ENCODE measurements around the gene DPM3.
A peak's percentile ranks its signal among the peaks of the same experiment; 100 is the strongest.

Gene DPM3

DNA sequence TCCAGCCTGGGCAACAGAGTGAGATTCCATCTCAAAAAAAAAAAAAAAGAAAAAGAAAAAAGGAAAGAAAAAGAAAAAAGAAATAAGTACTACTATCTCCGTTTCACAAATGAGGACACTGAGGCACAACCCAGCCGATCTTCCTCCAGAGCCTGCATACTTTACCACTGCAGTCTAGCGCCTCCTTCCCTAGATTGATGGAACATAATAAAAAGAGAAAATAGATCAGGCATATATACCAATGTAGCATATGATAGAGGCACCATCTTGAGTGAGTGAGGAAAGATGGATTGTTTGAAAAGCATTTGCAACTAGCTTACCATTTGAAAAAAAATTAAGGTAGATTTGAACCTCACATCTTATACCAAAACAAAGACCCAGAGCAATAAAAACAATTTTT lies 5.2 kb upstream of the DPM3 start:
- no peak for DNase-seq

DNA sequence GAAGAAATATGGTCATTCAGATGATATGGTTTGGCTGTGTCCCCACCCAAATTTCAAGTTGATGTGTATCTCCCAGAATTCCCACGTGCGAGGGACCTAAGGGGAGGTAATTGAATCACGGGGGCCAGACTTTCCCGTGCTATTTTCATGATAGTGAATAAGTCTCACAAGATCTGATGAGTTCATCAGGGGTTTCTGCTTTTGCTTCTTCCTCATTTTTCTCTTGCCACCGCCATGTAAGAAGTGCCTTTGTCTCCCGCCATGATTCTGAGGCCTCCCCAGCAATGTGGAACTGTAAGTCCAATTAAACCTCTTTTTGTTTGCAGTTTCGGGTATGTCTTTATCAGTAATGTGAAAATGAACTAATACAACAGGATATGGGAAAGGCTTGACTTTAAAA lies 1.4 kb upstream of the DPM3 start:
- no peak for DNase-seq

DNA sequence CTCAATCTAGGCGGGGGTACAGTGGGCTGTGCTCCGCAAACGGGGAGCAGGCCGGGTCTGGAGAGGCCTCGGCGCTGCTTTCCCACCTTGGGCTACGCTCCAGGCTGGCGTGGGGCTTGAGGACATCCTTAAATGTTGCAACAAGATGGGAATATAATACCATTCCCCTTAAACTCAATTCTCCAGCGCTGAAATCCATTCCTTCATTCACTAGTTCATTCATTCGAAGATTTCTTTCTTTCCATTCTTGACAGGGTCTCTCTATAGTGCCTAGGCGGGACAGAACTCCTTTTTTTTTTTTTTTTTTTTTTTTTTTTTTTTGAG lies 261 bp upstream of the DPM3 start:
- DNase-seq = no peak

DNA sequence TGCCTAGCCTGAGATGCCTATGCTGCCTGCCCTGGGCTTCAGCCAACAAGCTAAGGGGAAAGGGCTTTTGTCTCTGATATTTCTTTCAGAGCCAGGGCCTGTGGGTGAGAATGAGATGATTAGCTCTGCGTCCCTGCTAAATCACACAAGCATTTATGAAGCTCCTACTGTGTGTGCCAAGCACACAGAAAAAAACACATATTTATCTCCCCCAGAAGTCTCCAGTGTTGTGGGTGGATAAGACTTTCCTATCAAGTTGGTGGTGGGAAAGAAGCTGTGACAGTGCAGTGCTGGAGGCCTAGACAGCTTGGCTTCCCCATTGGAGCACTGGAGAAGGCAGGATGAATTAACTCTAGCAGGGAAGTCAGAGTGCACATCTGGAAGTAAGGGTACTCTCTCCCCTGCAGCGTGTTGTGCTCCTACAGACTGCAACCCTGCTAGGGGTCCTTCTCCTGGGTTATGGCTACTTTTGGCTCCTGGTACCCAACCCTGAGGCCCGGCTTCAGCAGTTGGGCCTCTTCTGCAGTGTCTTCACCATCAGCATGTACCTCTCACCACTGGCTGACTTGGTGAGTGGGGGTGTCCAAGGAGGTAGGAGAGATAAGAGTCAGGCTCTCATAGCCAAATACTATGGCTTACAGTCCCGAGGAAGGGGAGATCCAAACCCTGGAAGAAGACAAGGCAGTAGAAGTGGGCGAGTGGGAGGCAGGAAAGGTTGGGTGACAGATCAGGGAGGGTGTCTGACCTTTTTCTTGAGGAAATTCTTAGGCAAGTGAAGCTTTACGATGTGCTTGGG lies 3.0 kb downstream of the DPM3 start:
- no peak for DNase-seq

DNA sequence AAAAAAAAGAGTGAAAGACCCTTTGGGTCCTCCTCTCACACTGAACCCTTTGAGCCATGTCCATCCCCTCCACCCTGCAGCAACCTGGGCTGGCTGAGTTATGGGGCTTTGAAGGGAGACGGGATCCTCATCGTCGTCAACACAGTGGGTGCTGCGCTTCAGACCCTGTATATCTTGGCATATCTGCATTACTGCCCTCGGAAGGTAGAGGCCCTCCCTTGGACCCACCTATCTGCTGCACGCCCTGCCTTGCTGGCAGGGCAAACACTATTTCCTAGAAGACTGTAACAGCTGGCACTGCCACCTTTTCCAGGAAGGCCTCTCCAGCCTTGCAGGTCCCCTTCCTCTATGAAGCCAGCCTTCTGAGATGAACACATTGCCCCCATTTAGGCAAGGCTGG lies 3.6 kb downstream of the DPM3 start:
- DNase-seq = no peak

DNA sequence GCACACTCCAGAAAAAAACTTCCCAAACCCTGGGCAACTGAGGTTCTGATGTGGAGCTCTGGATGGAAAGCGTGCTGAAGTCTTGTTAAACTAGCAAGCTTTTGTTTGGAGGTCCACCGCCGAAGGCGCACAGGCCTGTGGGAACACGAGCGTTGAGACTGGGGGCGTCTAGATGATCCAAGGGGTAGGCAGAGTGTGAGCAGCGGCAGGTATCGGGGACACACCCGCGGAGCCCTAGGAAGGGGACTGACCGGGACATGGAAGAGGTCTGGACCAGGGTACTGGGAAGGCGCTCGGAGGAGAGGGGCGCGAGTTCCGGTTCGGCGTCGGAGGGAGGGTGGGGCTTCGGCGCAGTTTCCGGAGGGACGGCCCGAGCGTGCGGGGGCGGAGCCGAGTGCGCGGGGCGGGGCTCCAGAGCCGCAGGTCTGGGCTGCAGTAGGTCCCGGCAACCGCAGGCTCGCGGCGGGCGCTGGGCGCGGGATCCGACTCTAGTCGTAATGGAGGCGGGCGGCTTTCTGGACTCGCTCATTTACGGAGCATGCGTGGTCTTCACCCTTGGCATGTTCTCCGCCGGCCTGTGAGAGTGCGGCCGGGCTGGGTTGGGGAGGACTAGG lies 4.8 kb downstream of the DPM3 start, which contains the start of gene SLC50A1:
TSS of gene SLC50A1 (plus strand) at position 438 of the 614 bp plus-strand sequence. CDS start at position 498, 60 bp downstream.
- DNase-seq = peak; percentile 90

DNA sequence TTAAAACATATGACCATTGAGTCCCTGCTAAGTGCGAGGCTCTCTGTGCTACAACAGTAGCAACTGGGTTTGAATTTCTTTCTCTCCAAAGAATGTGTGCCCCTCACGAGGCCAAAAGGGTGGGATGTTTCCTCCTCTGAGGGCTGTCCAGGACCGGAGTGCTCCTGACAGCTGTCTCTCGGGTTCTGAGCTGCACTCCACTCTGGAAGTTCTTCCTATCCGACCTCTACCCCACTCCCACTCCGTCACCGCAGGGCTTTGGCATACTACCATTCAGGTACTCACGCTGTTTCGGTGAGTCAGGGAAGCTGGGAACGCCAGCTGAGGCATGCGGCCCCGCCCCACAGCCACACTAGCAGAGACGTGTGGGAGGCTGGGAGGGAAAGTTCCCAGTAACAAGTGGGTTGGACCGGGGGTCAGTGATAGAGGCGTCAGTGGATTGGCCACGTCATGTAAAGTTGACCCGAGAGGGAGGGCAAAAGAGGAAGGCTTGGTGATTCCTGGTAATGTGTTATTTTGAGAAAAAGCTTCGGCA lies 5.4 kb downstream of the DPM3 start:
- DNase-seq = peak; percentile 67

DNA sequence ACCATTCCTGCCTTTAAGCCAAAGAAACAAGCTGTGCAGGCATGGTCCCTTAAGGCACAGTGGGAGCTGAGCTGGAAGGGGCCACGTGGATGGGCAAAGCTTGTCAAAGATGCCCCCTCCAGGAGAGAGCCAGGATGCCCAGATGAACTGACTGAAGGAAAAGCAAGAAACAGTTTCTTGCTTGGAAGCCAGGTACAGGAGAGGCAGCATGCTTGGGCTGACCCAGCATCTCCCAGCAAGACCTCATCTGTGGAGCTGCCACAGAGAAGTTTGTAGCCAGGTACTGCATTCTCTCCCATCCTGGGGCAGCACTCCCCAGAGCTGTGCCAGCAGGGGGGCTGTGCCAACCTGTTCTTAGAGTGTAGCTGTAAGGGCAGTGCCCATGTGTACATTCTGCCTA lies 6.0 kb downstream of the DPM3 start:
- no peak for DNase-seq

DNA sequence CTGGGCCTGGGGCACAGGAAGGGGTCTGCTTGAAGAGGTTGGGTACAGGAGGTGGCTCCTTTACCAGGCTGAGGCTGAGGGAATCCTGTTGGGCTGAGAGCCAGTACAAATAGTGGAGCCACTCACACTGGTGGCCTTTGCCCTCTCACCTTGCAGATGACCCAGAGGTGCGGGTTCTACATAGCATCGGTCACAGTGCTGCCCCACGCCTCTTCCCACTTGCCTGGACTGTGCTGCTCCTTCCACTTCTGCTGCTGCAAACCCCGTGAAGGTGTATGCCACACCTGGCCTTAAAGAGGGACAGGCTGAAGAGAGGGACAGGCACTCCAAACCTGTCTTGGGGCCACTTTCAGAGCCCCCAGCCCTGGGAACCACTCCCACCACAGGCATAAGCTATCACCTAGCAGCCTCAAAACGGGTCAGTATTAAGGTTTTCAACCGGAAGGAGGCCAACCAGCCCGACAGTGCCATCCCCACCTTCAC lies 6.5 kb downstream of the DPM3 start:
- DNase-seq = no peak

DNA sequence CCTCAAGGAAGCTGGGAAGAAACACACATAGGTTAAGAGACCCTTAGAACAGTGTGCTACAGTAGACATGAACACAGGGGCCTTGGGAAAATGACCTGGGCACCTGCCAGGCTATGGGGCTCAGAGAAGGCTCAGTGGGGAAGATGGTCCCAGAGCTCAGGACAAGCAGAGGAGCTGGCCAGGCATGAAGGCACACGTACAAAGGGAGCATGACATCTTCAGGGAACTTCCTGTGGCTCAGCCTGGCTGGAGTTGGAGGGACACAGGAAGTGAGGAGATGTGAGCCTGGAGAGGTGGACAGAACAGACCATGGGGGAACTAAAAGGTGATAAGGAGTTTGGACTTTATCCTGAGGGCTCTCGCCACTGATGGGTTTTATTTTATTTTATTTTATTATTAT lies 8.5 kb downstream of the DPM3 start:
- no peak for DNase-seq

DNA sequence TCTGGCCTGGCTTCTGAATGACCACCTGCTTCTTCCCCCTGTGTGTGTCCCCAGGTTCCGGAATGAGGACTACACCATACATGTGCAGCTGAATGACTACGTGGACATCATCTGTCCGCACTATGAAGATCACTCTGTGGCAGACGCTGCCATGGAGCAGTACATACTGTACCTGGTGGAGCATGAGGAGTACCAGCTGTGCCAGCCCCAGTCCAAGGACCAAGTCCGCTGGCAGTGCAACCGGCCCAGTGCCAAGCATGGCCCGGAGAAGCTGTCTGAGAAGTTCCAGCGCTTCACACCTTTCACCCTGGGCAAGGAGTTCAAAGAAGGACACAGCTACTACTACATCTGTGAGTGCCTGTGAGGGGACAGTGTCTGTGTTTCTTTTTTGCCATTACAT lies 9.0 kb downstream of the DPM3 start:
- DNase-seq = no peak

DNA sequence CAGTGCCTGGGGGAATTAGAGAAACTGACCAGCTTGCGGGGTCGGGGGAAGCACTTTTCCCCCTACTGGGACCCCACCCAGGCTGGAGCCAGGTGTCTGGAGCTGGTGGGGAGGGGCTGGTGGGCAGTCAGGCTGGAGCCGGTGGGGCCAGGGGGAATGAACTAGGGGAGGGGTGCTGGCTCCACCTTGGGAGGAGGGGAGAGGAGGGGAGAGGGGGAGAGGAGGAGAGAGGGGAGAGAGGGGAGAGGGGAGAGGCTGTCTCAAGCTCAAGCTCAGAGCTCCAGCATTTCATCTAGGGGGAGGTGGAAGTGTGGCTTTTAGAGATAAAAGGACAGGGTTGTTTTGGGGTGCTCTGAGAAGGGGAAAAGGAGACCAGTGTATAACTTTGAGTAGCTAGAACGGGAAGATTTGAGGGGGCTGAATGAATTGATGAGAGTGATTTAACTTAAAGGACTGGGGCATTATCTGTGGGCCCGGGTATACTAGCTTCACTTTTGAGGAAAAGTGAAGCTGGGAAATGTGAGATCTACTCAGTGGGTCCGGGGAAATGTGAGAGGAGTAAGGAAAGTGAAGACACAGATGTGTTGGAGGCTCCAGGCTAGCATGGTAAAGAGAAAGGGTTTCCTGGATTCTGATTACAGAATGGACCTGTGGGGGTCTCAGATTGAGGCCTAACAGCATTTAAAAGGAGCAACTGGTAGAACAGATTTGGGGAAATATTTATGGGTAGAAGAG lies 9.9 kb downstream of the DPM3 start:
- no peak for DNase-seq

DNA sequence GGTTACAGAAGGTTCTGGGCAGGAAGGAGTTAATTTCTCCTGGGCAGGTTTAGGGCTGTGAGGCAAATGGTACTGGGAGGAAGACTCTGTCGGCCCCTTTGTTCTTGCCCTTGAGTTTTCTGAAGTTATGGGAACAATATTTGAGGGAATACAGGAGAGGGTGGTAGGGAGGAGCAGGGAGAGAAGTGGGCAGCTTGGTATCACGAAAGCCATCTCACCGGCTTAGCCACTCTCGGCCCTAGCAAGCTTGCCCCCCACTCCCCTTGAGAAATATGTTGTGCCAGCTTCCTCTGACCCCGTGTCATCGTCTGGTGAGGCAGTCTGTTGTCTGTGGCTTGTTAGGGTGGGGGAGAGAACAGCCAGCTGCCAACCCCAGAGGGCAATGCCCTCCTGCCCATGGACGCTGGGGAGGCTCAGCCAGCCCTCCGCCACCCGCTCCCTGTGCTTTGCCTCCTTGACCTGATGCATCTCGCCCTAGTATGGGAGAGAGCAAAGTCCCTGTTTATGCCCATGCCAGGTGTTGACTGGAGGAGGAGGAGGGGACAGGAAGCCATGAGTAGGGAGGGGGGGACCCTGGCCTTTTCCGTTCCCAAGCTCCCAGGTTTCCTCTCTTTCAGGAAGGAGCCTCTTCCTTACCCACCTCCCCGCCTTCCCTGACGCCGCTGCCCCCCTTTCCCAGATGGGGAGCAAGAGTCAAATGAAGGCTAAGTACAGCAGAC lies 11.4 kb downstream of the DPM3 start:
- peak; percentile 65 for DNase-seq

DNA sequence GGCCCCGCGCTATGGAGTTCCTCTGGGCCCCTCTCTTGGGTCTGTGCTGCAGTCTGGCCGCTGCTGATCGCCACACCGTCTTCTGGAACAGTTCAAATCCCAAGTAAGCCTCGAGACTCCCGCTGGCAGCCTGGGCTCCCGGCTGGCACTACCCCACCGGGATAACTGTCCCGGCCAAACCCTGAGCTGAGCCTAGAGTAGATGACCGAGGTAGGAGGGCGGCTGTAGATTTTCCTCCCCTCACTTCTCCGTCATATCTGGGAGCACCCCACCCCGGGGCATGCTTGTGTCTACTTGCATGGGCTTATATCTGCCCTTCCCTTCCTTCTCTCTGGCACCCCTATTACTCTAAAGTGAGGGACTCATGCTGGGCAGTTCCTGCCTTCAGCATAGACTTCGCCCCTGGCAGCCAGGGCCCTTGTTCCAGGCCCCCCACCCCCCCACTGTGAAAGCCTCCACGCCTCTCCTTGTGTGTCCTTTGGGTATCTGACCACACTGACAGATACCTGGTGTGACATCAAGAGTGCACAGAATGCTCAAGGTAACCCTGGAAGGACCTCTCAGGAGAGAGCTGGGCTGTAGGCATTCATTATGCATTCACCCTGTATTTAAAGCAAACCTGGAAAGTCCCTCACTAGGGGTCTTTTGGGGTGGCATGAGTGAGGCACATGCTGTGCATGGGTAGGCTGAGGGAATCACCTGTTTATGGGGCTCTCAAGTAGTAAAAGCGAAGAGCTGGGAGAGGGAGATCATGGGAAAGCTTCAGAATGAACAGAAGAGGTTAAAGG lies 12.2 kb downstream of the DPM3 start:
- DNase-seq = no peak

DNA sequence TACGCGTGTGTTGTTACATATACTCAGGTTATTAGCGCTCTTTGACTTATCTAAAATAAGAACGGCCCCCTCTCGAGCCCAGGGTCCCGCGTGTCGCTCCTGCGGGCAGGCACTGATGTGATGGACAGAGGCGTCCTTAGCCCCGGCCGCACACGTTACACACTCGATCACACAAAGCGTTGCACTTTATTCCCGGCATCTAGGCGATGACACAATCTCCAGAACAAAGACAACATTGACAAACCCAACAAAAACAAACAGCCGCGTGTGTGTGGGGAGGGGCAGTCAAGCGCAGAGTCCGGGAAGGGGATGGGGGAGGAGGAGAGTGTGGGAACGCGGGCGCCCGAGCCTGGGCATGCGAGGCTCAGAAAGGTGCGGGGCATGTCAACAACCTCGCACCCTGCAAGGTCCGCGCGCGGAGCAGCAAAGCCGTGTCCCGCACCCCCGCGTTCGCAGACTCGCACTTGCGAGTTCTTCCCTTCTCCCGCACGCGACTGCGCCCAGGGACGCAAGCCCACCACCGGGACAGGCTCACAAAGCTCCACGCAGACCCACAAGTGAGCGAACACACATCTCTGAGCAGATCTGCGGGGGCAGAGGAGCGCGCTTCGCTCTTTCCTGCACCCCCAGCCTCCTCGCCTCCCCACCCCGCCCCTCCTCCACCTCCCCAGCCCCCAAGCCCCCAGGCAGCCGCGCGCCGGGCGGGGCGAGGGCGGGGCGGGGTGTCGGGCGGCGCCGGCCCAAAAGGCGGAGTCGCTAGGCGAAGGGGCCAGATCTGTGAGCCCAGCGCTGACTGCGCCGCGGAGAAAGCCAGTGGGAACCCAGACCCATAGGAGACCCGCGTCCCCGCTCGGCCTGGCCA lies 13.0 kb downstream of the DPM3 start, which contains the start of gene EFNA1:
TSS of gene EFNA1 (plus strand) at position 772 of the 862 bp plus-strand sequence. CDS start 102 bp downstream, outside the sequence.
- DNase-seq = no peak

DNA sequence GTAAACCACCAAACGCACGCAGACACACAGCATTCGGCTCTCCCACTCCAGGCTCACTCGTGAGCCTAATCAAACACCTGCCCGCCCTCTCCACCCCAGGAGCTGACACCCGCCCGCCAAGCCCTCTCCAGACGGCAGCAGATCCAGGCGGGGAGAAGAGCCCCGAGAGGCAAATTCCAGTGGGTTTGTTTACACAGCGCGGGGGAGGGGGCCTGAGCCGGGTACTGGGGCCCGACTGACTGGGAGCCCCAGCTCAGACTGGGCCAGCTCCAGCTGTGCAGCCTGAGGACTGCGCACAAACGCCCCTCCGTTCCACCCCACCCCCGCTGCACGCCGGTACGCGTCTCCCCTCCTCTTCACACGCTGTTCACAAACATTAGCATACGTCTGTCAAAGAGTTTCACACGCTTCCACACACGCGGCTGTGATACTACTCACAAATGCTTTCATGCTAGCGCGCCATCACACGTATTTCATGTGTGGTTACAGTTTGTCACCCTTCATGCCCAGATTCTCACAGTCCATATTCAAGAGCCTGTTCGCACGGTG lies 13.7 kb downstream of the DPM3 start:
- peak; percentile 41 for DNase-seq

DNA sequence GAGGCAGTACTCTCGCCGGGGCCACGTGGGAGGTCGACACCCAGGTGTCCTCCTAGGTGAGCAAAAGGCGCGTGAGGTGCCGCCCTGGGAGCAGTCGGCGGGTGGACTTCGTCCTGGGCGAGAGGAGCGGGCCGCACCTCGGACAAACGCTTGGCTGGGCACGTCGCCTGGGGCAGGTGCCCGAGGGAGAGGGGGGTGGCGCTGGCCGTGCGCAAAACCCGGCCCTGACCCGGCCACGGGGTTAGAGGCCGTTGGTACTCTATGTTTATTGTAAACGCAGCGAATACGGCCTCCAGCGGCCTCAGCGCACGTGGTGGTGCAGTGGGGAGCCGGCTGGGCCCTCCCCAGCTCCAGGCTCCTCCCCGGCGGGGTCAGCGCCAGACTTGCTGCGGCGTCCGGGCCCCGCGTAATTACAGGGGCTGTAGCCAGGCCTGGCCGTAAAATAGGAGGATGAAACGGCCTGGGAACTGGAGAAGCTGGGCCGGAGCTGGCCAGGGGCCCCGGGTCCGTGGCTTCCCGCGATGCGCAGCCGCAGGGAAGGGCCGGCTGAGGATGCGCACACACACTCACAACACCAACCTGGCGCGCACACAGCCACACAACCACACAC lies 14.3 kb downstream of the DPM3 start:
- peak; percentile 24 for DNase-seq

DNA sequence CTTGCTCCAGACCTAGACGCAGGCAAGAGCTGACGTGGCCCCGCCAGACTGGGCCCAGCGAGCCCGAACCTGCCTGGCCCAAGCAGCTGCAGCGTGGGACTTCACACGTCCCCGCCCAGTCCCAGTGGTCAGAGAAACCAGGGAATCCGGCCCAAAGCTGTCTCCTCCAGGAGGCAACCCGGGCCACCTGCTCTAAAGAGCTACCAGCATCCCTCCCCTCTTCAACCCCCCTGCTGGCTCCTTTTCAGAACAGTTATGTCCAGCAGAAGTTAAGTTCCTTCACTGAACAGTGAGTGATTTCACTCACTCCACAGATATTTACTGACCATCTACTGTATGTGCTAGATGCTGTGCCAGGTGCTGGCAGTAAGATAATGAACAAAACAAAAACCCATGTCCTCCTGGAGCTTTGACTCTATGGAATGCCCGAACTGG lies 14.8 kb downstream of the DPM3 start:
- DNase-seq = no peak

DNA sequence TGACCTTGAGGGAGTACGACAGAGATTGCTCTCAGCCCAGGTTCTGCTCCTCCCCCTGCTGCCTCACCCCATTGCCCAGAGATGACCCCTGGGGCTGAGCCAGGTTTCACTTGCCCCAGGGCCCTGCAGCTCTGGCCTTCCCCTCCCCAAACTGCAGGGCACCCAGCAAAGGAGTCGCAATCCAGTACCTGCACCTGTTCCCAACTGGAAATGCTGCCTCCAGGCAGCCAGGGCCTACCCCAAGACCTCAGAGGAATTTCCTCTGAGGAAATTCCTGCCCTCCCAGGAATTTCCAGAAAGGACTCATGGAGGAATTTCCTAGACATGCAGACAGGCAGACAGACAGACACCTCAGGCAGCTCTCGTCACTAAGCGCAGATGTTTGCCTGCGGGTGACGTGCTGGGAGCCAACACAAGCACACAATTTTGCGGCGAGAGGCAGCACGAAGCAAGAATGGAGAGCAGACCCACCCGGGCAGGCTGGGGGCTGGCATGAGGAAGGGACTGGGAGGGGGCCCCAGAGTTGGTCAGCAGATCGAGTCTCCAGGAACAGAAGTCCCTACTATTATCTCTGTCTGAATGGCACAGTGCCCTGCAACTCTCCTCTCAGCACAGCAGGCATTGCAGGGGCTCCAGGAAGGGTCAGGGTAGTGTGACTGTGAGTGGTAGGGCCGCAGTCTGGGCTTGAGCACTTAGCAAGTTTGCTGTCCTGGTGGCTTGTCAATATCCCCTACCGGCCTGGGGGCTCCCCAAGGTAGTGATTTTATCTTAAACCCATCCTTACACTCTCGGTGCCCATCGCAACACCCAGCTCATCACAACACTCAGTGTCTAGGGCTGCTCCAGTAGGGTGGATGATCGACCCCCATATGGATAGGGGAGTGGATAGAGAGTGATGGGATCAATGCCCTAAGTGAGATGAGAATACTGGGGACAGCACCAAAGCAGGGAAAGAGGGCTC lies 15.5 kb downstream of the DPM3 start:
- no peak for DNase-seq
